Neural progenitor cell (in vitro differentiated cells): Measurements from ENCODE around the gene KHDRBS1.

Experiments used
- CTCF ChIP-seq: fragments of 200-600 bp; sonication (generic); IDR thresholded peaks from 2 replicates; pipeline ENCODE4 v1.5.1; 2017; ENCODE audit warnings: antibody characterized with exemption, mild to moderate bottlenecking
- EZH2 ChIP-seq: fragments of 200-600 bp; sonication (generic); IDR thresholded peaks from 2 replicates; pipeline ENCODE4 v1.6.1; 2017; ENCODE audit warnings: antibody characterized with exemption, mild to moderate bottlenecking, moderate library complexity

- TF ChIP-seq CTCF (no peak), EZH2 (no peak)
Measured at GRCh38 chr1:32074841-32075240, 61.2 kb downstream of the KHDRBS1 start.
